HepG2 (cell line): Measurements from ENCODE around the gene SSH3. TPM values are rescaled to one million over a fixed set of nuclear protein-coding genes. Genes with fewer than 3 reads are reported as not detected.

ENCODE experiments used
- ARNT2 ChIP-seq: sonication (generic); formaldehyde crosslinking; IDR thresholded peaks from 2 replicates; pipeline ENCODE4 v1.8.0; 2022; ENCODE audit warnings: mild to moderate bottlenecking, low read depth, missing genetic modification reagents, moderate library complexity
- ASH2L ChIP-seq: fragments of 300-600, 200-600 bp; sonication (generic); IDR thresholded peaks from 2 replicates; pipeline ENCODE4 v1.7.0; 2017; ENCODE audit warnings: low read depth, mild to moderate bottlenecking, moderate library complexity, mixed read lengths, low read length; ENCODE audit not compliant: insufficient read length
- CBFB ChIP-seq: sonication (generic); formaldehyde crosslinking; IDR thresholded peaks from 2 replicates; pipeline ENCODE4 v1.4.0; 2020; ENCODE audit warnings: missing genetic modification reagents
- CSRNP1 ChIP-seq: sonication (generic); formaldehyde crosslinking; IDR thresholded peaks from 2 replicates; pipeline ENCODE4 v1.8.1; 2023; ENCODE audit warnings: mild to moderate bottlenecking, missing genetic modification reagents
- KDM3A ChIP-seq: IDR thresholded peaks from 2 replicates; pipeline ENCODE4 v1.6.1; 2018; ENCODE audit warnings: low read depth, missing compliant biosample characterization
- KLF15 ChIP-seq: sonication (generic); formaldehyde crosslinking; IDR thresholded peaks from 2 replicates; pipeline ENCODE4 v1.8.1; 2023; ENCODE audit warnings: borderline replicate concordance, mild to moderate bottlenecking, inconsistent platforms, missing genetic modification reagents, mixed read lengths
- KLF6 ChIP-seq: IDR thresholded peaks from 2 replicates; pipeline ENCODE4 v1.8.0; 2016; ENCODE audit warnings: missing biosample characterization, missing genetic modification reagents
- MNT ChIP-seq: fragments of 450-650 bp; IDR thresholded peaks from 2 replicates; pipeline ENCODE4 v1.6.1; 2016
- NAIF1 ChIP-seq: sonication (generic); formaldehyde crosslinking; IDR thresholded peaks from 2 replicates; pipeline ENCODE4 v1.5.0; 2020; ENCODE audit warnings: mild to moderate bottlenecking, missing genetic modification reagents, borderline replicate concordance
- PITX1 ChIP-seq: sonication (generic); formaldehyde crosslinking; IDR thresholded peaks from 2 replicates; pipeline ENCODE4 v1.5.1; 2020; ENCODE audit warnings: mild to moderate bottlenecking, missing genetic modification reagents
- SKI ChIP-seq: fragments of 450-650 bp; IDR thresholded peaks from one replicate; pipeline ENCODE4 v1.6.1; 2018; ENCODE audit warnings: mild to moderate bottlenecking; ENCODE audit not compliant: partially characterized antibody
- ZBTB7B ChIP-seq: sonication (generic); formaldehyde crosslinking; IDR thresholded peaks from 2 replicates; pipeline ENCODE4 v1.4.0; 2020; ENCODE audit warnings: missing genetic modification reagents
- ZC3H4 ChIP-seq: sonication (generic); formaldehyde crosslinking; IDR thresholded peaks from 2 replicates; pipeline ENCODE4 v1.4.0; 2020; ENCODE audit warnings: missing genetic modification reagents, borderline replicate concordance
- ZMYM3 ChIP-seq: sonication (generic); formaldehyde crosslinking; IDR thresholded peaks from 2 replicates; pipeline ENCODE4 v1.5.1; 2020; ENCODE audit warnings: mild to moderate bottlenecking, missing genetic modification reagents
- ZNF337 ChIP-seq: sonication (generic); formaldehyde crosslinking; IDR thresholded peaks from 2 replicates; pipeline ENCODE4 v1.5.1; 2020; ENCODE audit warnings: missing genetic modification reagents, low read depth, mild to moderate bottlenecking, borderline replicate concordance
- polyA plus RNA-seq, 8 experiments: library from polyadenylated mRNA; depleted of rRNA in 3 of 8; stranded (reverse) in 7 of 8; unstranded in 1 of 8; fragments of >200 nt; fragmentation: Illumina TruSeq in 4 of 8; extraction: Trizol in 4 of 8; gene quantifications; 2 replicates each; pipeline versions ENCODE4 v1.2.1 to v1.2.3, GENCODE V29; 2011 to 2016; ENCODE audit warnings: low read depth in 4 of 8, missing spikeins in 1 of 8, mixed read lengths in 1 of 8; ENCODE audit not compliant: insufficient read depth in 1 of 8
- total RNA-seq, 5 experiments: library from RNA; depleted of rRNA; stranded (reverse); fragments of >200 nt; fragmentation: Illumina TruSeq; extraction: Trizol; gene quantifications; 2 replicates each; pipeline ENCODE4 v1.2.3, GENCODE V29; 2016; ENCODE audit warnings: low read depth in 1 of 5
- TF ChIP-seq, protein P1 (sequence below): sonication (generic); formaldehyde crosslinking; IDR thresholded peaks from 2 replicates; pipeline ENCODE4 v1.9.0; 2022; ENCODE audit warnings: low read depth, missing genetic modification reagents
- TF ChIP-seq, protein P2 (sequence below): sonication (generic); formaldehyde crosslinking; IDR thresholded peaks from 2 replicates; pipeline ENCODE4 v1.5.0; 2020; ENCODE audit warnings: mild to moderate bottlenecking, missing genetic modification reagents, moderate library complexity
- TF ChIP-seq, protein P3 (sequence below): sonication (generic); formaldehyde crosslinking; IDR thresholded peaks from 2 replicates; pipeline ENCODE4 v1.5.0; 2020; ENCODE audit warnings: mild to moderate bottlenecking, low read depth, missing genetic modification reagents, borderline replicate concordance
- TF ChIP-seq, protein P4 (sequence below): IDR thresholded peaks from 2 replicates; pipeline ENCODE4 v1.6.1; 2016; ENCODE audit warnings: mild to moderate bottlenecking, missing biosample characterization, missing genetic modification reagents
- TF ChIP-seq, protein P5 (sequence below): sonication (generic); formaldehyde crosslinking; IDR thresholded peaks from 2 replicates; pipeline ENCODE4 v1.8.0; 2022; ENCODE audit warnings: mild to moderate bottlenecking, missing genetic modification reagents

The SSH3 gene
- total and polyA plus RNA-seq, 2 of the 13 experiments (the other 11 are each of a cell fraction or from before 2014, with no cell fraction given) = 12.4 to 18.8 TPM

DNA sequence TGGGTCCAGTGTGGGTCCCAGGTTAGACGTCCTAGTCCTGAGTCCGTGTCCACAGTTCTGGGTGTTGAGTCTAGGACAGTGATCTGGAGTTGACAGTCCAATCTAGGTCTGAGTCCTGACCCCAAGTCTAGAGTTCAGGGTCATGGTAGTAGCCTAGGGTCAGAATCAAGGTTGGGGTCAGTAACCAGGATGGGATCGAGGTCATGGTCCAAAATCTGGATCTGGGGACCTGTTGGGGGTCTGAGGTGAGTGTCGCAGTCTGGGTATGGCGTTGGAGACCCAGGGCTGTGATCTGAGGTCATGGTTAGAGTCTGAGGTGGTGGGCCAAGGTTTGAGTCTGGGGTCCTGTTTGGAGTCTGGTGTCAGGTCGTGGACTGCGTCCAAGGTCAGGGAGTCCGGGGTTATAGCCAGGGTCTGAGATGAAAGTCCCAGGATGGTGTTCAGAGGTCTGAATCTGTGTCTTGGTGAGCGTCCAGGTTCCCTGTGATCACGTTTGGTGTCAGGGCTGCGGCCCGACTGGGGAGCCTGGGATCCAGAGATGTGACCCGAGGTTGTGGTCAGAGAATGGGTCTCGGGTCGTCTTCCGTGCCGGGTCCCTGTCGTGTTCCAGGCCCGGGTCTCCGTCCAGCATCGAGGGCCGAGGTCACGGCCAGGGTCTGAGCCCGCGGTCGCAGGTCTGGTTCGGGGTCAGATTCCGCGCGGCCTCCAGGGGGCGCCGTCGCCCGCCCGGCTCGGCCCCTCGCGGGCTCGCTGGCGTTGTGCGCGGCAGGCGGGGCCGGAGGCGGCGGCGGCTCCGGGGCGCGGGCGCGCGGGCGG is 37.5 kb upstream of the SSH3 start (continued):
- TF ChIP-seq, protein P1, sequence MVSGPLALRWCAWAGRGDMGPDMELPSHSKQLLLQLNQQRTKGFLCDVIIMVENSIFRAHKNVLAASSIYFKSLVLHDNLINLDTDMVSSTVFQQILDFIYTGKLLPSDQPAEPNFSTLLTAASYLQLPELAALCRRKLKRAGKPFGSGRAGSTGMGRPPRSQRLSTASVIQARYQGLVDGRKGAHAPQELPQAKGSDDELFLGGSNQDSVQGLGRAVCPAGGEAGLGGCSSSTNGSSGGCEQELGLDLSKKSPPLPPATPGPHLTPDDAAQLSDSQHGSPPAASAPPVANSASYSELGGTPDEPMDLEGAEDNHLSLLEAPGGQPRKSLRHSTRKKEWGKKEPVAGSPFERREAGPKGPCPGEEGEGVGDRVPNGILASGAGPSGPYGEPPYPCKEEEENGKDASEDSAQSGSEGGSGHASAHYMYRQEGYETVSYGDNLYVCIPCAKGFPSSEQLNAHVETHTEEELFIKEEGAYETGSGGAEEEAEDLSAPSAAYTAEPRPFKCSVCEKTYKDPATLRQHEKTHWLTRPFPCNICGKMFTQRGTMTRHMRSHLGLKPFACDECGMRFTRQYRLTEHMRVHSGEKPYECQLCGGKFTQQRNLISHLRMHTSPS (CRISPR knock-in tag) = no peak
- TF ChIP-seq ZC3H4 (no peak), ARNT2 (CRISPR knock-in tag) (no peak), MNT (no peak), CBFB (CRISPR knock-in tag) (no peak), CSRNP1 (CRISPR knock-in tag) (no peak), PITX1 (CRISPR knock-in tag) (no peak), KDM3A (CRISPR knock-in tag) (no peak), ZNF337 (CRISPR knock-in tag) (no peak), ASH2L (peak; percentile 22), KLF15 (CRISPR knock-in tag) (no peak), SKI (peak; percentile 62), ZMYM3 (CRISPR knock-in tag) (no peak), ZBTB7B (CRISPR knock-in tag) (0 out of 2 replicates have a peak, but pooled peaks have one; percentile 32), KLF6 (CRISPR knock-in tag) (no peak), NAIF1 (CRISPR knock-in tag) (no peak)
- TF ChIP-seq, protein P2, sequence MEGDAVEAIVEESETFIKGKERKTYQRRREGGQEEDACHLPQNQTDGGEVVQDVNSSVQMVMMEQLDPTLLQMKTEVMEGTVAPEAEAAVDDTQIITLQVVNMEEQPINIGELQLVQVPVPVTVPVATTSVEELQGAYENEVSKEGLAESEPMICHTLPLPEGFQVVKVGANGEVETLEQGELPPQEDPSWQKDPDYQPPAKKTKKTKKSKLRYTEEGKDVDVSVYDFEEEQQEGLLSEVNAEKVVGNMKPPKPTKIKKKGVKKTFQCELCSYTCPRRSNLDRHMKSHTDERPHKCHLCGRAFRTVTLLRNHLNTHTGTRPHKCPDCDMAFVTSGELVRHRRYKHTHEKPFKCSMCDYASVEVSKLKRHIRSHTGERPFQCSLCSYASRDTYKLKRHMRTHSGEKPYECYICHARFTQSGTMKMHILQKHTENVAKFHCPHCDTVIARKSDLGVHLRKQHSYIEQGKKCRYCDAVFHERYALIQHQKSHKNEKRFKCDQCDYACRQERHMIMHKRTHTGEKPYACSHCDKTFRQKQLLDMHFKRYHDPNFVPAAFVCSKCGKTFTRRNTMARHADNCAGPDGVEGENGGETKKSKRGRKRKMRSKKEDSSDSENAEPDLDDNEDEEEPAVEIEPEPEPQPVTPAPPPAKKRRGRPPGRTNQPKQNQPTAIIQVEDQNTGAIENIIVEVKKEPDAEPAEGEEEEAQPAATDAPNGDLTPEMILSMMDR (CRISPR knock-in tag) = peak; percentile 83
- TF ChIP-seq, protein P3, sequence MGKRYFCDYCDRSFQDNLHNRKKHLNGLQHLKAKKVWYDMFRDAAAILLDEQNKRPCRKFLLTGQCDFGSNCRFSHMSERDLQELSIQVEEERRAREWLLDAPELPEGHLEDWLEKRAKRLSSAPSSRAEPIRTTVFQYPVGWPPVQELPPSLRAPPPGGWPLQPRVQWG (CRISPR knock-in tag) = no peak
- TF ChIP-seq, protein P4, sequence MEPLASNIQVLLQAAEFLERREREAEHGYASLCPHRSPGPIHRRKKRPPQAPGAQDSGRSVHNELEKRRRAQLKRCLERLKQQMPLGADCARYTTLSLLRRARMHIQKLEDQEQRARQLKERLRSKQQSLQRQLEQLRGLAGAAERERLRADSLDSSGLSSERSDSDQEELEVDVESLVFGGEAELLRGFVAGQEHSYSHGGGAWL = no peak
- TF ChIP-seq, protein P5, sequence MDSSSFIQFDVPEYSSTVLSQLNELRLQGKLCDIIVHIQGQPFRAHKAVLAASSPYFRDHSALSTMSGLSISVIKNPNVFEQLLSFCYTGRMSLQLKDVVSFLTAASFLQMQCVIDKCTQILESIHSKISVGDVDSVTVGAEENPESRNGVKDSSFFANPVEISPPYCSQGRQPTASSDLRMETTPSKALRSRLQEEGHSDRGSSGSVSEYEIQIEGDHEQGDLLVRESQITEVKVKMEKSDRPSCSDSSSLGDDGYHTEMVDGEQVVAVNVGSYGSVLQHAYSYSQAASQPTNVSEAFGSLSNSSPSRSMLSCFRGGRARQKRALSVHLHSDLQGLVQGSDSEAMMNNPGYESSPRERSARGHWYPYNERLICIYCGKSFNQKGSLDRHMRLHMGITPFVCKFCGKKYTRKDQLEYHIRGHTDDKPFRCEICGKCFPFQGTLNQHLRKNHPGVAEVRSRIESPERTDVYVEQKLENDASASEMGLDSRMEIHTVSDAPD (CRISPR knock-in tag) = no peak
